ENCODE data around the gene ANKRD44.

Gene ANKRD44

GRCh38 chr2:197081294-197081693 lies 229.3 kb downstream of the ANKRD44 start:
- H3K27ac ChIP-seq: no peak overlapping the region
- no peak for TF ChIP-seq Cebpa-rat (IDR thresholded peaks at IDR 0.05)
- H3K9me3 ChIP-seq: no peaks in the 10 kb centered on the region
- H3K4me1 ChIP-seq: no peaks in the 10 kb centered on the region
- no peak overlapping the region; the same call in 1 of the 2 replicates for H3K4me2 ChIP-seq
- no peak overlapping the region for H3K9ac ChIP-seq
- H3K36me3 ChIP-seq: no peaks in the 10 kb centered on the region
- no peaks in the 10 kb centered on the region for H4K20me1 ChIP-seq
- H3K27me3 ChIP-seq: no peaks in the 10 kb centered on the region
- no peak overlapping the region for H3K4me3 ChIP-seq

GRCh38 chr2:197080578-197081216 lies 229.9 kb downstream of the ANKRD44 start:
- Histone ChIP-seq H3K27ac (no peak overlapping the region), H3K4me3 (no peak overlapping the region), H3K36me3 (no peaks in the 10 kb centered on the region), H3K9me3 (no peaks in the 10 kb centered on the region), H3K9ac (no peak overlapping the region), H4K20me1 (no peaks in the 10 kb centered on the region), H3K27me3 (no peaks in the 10 kb centered on the region), H3K4me1 (no peaks in the 10 kb centered on the region), H3K4me2 (no peak overlapping the region)
- no peak for TF ChIP-seq Cebpa-rat (IDR thresholded peaks at IDR 0.05)

GRCh38 chr2:197079832-197080555 lies 230.6 kb downstream of the ANKRD44 start:
- Histone ChIP-seq H3K27ac (no peak overlapping the region), H3K9me3 (no peaks in the 10 kb centered on the region), H4K20me1 (no peaks in the 10 kb centered on the region), H3K4me2 (no peak overlapping the region), H3K36me3 (no peaks in the 10 kb centered on the region), H3K27me3 (no peaks in the 10 kb centered on the region), H3K4me3 (no peak overlapping the region), H3K9ac (no peak overlapping the region), H3K4me1 (no peaks in the 10 kb centered on the region)
- TF ChIP-seq Cebpa-rat (IDR thresholded peaks at IDR 0.05): no peak

GRCh38 chr2:197079414-197079813 lies 231.2 kb downstream of the ANKRD44 start:
- H3K36me3 ChIP-seq: no peaks in the 10 kb centered on the region
- no peak overlapping the region for H3K27ac ChIP-seq
- H3K4me3 ChIP-seq: no peak overlapping the region
- H3K27me3 ChIP-seq: no peaks in the 10 kb centered on the region
- H3K9ac ChIP-seq: no peak overlapping the region
- H4K20me1 ChIP-seq: no peaks in the 10 kb centered on the region
- no peaks in the 10 kb centered on the region for H3K4me1 ChIP-seq
- TF ChIP-seq Cebpa-rat (IDR thresholded peaks at IDR 0.05): no peak
- H3K9me3 ChIP-seq: no peaks in the 10 kb centered on the region
- no peak overlapping the region for H3K4me2 ChIP-seq

GRCh38 chr2:197078535-197078934 lies 232.0 kb downstream of the ANKRD44 start:
- TF ChIP-seq Cebpa-rat (IDR thresholded peaks at IDR 0.05): no peak
- H3K27me3 ChIP-seq: no peaks in the 10 kb centered on the region
- H3K36me3 ChIP-seq: no peaks in the 10 kb centered on the region
- peaks cover 7% of the 10 kb centered on the region for H3K4me1 ChIP-seq
- no peaks in the 10 kb centered on the region for H4K20me1 ChIP-seq
- no peaks in the 10 kb centered on the region for H3K9me3 ChIP-seq
- no peak overlapping the region for H3K4me3 ChIP-seq
- no peak overlapping the region for H3K27ac ChIP-seq
- no peak overlapping the region for H3K9ac ChIP-seq
- no peak overlapping the region for H3K4me2 ChIP-seq

- H3K4me3 ChIP-seq: no peak overlapping the region
- no peak overlapping the region for H3K9ac ChIP-seq
- no peak overlapping the region for H3K27ac ChIP-seq
- H3K36me3 ChIP-seq: no peaks in the 10 kb centered on the region
- no peaks in the 10 kb centered on the region for H3K9me3 ChIP-seq
- TF ChIP-seq Cebpa-rat (IDR thresholded peaks at IDR 0.05): no peak
- H3K4me1 ChIP-seq: peaks cover 14% of the 10 kb centered on the region
- H4K20me1 ChIP-seq: no peaks in the 10 kb centered on the region
- H3K4me2 ChIP-seq: no peak overlapping the region
- no peaks in the 10 kb centered on the region for H3K27me3 ChIP-seq
Observed at GRCh38 chr2:197077336-197077735, 233.2 kb downstream of the ANKRD44 start.

- Histone ChIP-seq H4K20me1 (no peaks in the 10 kb centered on the region), H3K9me3 (no peaks in the 10 kb centered on the region), H3K4me3 (no peak overlapping the region), H3K4me2 (no peak overlapping the region), H3K4me1 (peaks cover 14% of the 10 kb centered on the region), H3K27ac (no peak overlapping the region), H3K27me3 (no peaks in the 10 kb centered on the region), H3K9ac (no peak overlapping the region), H3K36me3 (no peaks in the 10 kb centered on the region)
- no peak for TF ChIP-seq Cebpa-rat (IDR thresholded peaks at IDR 0.05)
Observed at GRCh38 chr2:197076652-197077051, 233.9 kb downstream of the ANKRD44 start.

GRCh38 chr2:197075754-197076337 lies 234.7 kb downstream of the ANKRD44 start:
- Histone ChIP-seq H3K36me3 (no peaks in the 10 kb centered on the region), H3K4me1 (peaks cover 14% of the 10 kb centered on the region)

GRCh38 chr2:197075281-197075680 lies 235.3 kb downstream of the ANKRD44 start:
- no peak overlapping the region for H3K27ac ChIP-seq
- no peaks in the 10 kb centered on the region for H3K36me3 ChIP-seq
- peaks cover 14% of the 10 kb centered on the region for H3K4me1 ChIP-seq
- H3K9ac ChIP-seq: no peak overlapping the region
- no peak overlapping the region for H3K4me3 ChIP-seq
- H3K9me3 ChIP-seq: no peaks in the 10 kb centered on the region
- no peaks in the 10 kb centered on the region for H4K20me1 ChIP-seq
- no peak overlapping the region for H3K4me2 ChIP-seq
- no peak for TF ChIP-seq Cebpa-rat (IDR thresholded peaks at IDR 0.05)
- no peaks in the 10 kb centered on the region for H3K27me3 ChIP-seq

More at GRCh38 chr2:197075754-197076337, 234.7 kb downstream of the ANKRD44 start:
- H3K4me2 ChIP-seq: no peak overlapping the region
- H3K9ac ChIP-seq: no peak overlapping the region
- no peaks in the 10 kb centered on the region for H4K20me1 ChIP-seq
- no peak overlapping the region for H3K4me3 ChIP-seq
- H3K27me3 ChIP-seq: no peaks in the 10 kb centered on the region
- TF ChIP-seq Cebpa-rat (IDR thresholded peaks at IDR 0.05): no peak
- H3K9me3 ChIP-seq: no peaks in the 10 kb centered on the region
- no peak overlapping the region for H3K27ac ChIP-seq

Data from BLaER1 (cell line).